ENCODE measurements around the gene PARD3B.

- TF ChIP-seq, protein P1, sequence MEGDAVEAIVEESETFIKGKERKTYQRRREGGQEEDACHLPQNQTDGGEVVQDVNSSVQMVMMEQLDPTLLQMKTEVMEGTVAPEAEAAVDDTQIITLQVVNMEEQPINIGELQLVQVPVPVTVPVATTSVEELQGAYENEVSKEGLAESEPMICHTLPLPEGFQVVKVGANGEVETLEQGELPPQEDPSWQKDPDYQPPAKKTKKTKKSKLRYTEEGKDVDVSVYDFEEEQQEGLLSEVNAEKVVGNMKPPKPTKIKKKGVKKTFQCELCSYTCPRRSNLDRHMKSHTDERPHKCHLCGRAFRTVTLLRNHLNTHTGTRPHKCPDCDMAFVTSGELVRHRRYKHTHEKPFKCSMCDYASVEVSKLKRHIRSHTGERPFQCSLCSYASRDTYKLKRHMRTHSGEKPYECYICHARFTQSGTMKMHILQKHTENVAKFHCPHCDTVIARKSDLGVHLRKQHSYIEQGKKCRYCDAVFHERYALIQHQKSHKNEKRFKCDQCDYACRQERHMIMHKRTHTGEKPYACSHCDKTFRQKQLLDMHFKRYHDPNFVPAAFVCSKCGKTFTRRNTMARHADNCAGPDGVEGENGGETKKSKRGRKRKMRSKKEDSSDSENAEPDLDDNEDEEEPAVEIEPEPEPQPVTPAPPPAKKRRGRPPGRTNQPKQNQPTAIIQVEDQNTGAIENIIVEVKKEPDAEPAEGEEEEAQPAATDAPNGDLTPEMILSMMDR (IDR thresholded peaks at IDR 0.05) = no peak
- TF ChIP-seq POLR2A (IDR thresholded peaks at IDR 0.05) = no peak
Measured at GRCh38 chr2:205650450-205650849, 1105.2 kb downstream of the PARD3B start.

All from sigmoid colon (tissue), 3 donors.